Lung (tissue), 12 donors: ENCODE measurements around the gene MERTK. TPM values are rescaled to one million over a fixed set of nuclear protein-coding genes. Genes with fewer than 3 reads are reported as not detected.

ENCODE experiments used
- ATAC-seq: fragments of 200-7000 bp; cut with Tn5 transposase; one replicate; pipeline ENCODE4 v1.9.1; 2020; ENCODE audit warnings: moderate number of reproducible peaks; ENCODE audit not compliant: insufficient read depth, low FRiP score
- DNase-seq, 3 donors: peaks; one replicate each; pipeline ENCODE4 v3.0.0-alpha.2; 2013 to 2017
- H3K27ac ChIP-seq, 2 donors: one replicate each; pipeline ENCODE4 v1.5.1; 2013; ENCODE audit warnings: mild to moderate bottlenecking in 2 of 2, moderate library complexity in 2 of 2, control low read depth in 1 of 2, inconsistent platforms in 1 of 2, low read depth in 1 of 2, low read length in 1 of 2
- H3K27me3 ChIP-seq, 3 donors: one replicate each; pipeline ENCODE4 v1.5.1; 2013; ENCODE audit warnings: low read length in 2 of 3; ENCODE audit not compliant: control insufficient read depth in 3 of 3, insufficient read depth in 3 of 3
- H3K36me3 ChIP-seq, 4 donors: one replicate each; pipeline ENCODE4 v1.5.1; 2013; ENCODE audit warnings: low read length in 4 of 4, mild to moderate bottlenecking in 1 of 4, moderate library complexity in 1 of 4; ENCODE audit not compliant: control insufficient read depth in 4 of 4, insufficient read depth in 4 of 4
- H3K4me1 ChIP-seq, 5 donors: one replicate each; pipeline ENCODE4 v1.5.1; 2013; ENCODE audit warnings: low read length in 5 of 5, mild to moderate bottlenecking in 2 of 5, moderate library complexity in 1 of 5; ENCODE audit not compliant: control insufficient read depth in 5 of 5, insufficient read depth in 5 of 5
- H3K4me3 ChIP-seq: one replicate; pipeline ENCODE4 v1.5.1; 2013; ENCODE audit warnings: mild to moderate bottlenecking, control low read depth, moderate library complexity
- H3K9ac ChIP-seq, 2 donors: one replicate each; pipeline ENCODE4 v1.5.1; 2013; ENCODE audit warnings: low read length in 2 of 2, control low read depth in 1 of 2; ENCODE audit not compliant: insufficient read depth in 1 of 2
- H3K9me3 ChIP-seq, 4 donors: one replicate each; pipeline ENCODE4 v1.5.1; 2013; ENCODE audit warnings: low read length in 3 of 4, mild to moderate bottlenecking in 1 of 4, moderate library complexity in 1 of 4; ENCODE audit not compliant: control insufficient read depth in 4 of 4, insufficient read depth in 3 of 4
- WGBS, 2 donors: extraction: QIAGEN DNeasy Blood & Tissue Kit; methylation state at CpG; one replicate each; pipeline ENCODE4 v1.1.7; 2013; 5-methylcytosine and 5-hydroxymethylcytosine counted together
- polyA plus RNA-seq, 2 donors: library from polyadenylated mRNA; stranded (reverse); fragments of 200-250 nt; gene quantifications; one replicate each; pipeline ENCODE4 v1.2.1, GENCODE V29; 2013
- total RNA-seq, 2 donors: library from RNA; depleted of rRNA in 1 of 2; stranded (reverse); fragments of >200 nt in 1 of 2; gene quantifications; one replicate each; pipeline ENCODE4 v1.2.1, GENCODE V29; 2014 to 2021
- TF ChIP-seq, protein P1 (sequence below): IDR thresholded peaks from 2 replicates; pipeline ENCODE4 v1.5.1; 2012; ENCODE audit warnings: mild to moderate bottlenecking; ENCODE audit errors: control extremely low read depth, extremely low read depth
- donor health status: control.
- donor health status: control.
- donor health status: Bipolar disorder and iron deficiency.
- donor health status: healthy.
- donor health status: DM: yes; HTN: yes; CAD: no.

MERTK gene
- total and polyA plus RNA-seq, 4 donors: 5.5 to 33.1 (median 22.4) TPM

GRCh38 chr2:111978452-111979170, 80.2 kb downstream of the MERTK start:
- Histone ChIP-seq H3K9me3 (peaks cover 0 to 2% (median under 1%) of the 10 kb centered on the region in 4 donors), H3K27me3 (no peaks in the 10 kb centered on the region), H3K27ac (no peak overlapping the region), H3K36me3 (peaks cover 3 to 14% (median 5%) of the 10 kb centered on the region in 4 donors), H3K9ac (no peak overlapping the region), H3K4me1 (peaks cover 0 to under 1% (median 0%) of the 10 kb centered on the region in 5 donors), H3K4me3 (no peak overlapping the region)
- WGBS, 2 donors: 82 to 90% methylated on average over 7 of the region's 7 CpGs
- TF ChIP-seq, protein P1, sequence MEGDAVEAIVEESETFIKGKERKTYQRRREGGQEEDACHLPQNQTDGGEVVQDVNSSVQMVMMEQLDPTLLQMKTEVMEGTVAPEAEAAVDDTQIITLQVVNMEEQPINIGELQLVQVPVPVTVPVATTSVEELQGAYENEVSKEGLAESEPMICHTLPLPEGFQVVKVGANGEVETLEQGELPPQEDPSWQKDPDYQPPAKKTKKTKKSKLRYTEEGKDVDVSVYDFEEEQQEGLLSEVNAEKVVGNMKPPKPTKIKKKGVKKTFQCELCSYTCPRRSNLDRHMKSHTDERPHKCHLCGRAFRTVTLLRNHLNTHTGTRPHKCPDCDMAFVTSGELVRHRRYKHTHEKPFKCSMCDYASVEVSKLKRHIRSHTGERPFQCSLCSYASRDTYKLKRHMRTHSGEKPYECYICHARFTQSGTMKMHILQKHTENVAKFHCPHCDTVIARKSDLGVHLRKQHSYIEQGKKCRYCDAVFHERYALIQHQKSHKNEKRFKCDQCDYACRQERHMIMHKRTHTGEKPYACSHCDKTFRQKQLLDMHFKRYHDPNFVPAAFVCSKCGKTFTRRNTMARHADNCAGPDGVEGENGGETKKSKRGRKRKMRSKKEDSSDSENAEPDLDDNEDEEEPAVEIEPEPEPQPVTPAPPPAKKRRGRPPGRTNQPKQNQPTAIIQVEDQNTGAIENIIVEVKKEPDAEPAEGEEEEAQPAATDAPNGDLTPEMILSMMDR: no peak
- DNase-seq (no peak), ATAC-seq (no peak)

DNA sequence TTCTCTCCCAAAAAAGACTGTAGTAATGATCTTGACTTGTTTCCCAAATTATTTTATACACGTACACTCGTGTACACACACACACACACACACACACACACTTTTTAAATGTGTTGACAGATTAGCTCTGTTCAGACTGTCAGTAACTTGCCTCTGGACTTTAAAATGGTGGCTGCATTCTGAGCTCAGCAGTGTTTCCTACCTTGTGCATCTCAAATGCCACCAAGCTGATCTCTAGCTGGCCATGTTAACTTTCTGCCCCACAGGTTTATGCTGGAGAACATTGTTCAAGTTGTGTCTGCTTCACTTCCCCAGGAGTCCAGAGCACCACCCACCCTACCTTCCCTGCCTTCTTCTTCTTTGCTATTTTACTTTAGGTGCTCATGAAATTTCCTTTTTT, 83.3 kb downstream of the MERTK start:
- TF ChIP-seq, protein P1: no peak
- no peak for DNase-seq
- Histone ChIP-seq H3K27me3 (no peaks in the 10 kb centered on the region), H3K4me1 (peaks cover 0 to 6% (median 0%) of the 10 kb centered on the region in 5 donors), H3K9me3 (peaks cover 0 to 2% (median under 1%) of the 10 kb centered on the region in 4 donors), H3K4me3 (no peak overlapping the region), H3K27ac (no peak overlapping the region), H3K9ac (no peak overlapping the region), H3K36me3 (peaks cover 3 to 22% (median 11%) of the 10 kb centered on the region in 4 donors)
- ATAC-seq: no peak
- whole genome bisulfite sequencing, 2 donors: 95% methylated on average over 2 of the region's 2 CpGs

DNA sequence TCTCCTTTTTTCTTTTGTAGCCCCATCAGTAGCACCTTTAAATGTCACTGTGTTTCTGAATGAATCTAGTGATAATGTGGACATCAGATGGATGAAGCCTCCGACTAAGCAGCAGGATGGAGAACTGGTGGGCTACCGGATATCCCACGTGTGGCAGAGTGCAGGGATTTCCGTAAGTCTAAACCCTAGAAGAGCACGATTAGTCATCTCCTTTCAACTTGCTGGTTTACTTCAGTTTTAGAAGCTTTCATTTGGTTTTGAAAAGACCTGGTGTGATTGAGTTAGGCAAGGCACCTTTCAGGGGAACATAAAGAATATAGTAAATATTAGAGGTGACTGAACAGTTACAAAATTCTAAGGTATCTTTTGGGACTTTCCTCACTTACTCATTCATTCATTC, 84.4 kb downstream of the MERTK start:
- DNase-seq (no peak), ATAC-seq (no peak)
- H3K27me3 ChIP-seq: no peaks in the 10 kb centered on the region
- H3K27ac ChIP-seq: no peak overlapping the region
- TF ChIP-seq, protein P1: no peak
- no peaks in the 10 kb centered on the region for H3K9me3 ChIP-seq
- H3K4me3 ChIP-seq: no peak overlapping the region
- peaks cover 6 to 22% (median 12%) of the 10 kb centered on the region in 4 donors for H3K36me3 ChIP-seq
- H3K9ac ChIP-seq: no peak overlapping the region
- peaks cover 0 to 6% (median 0%) of the 10 kb centered on the region in 5 donors for H3K4me1 ChIP-seq
- WGBS, 2 donors: 87 to 96% methylated on average over 5 of the region's 5 CpGs
